Upper lobe of left lung (tissue), 4 donors: Measurements from ENCODE around the gene DRAXIN.

Source experiments
- EP300 ChIP-seq, 4 donors: sonication (generic); formaldehyde crosslinking; IDR thresholded peaks; one replicate each; pipeline ENCODE4 v1.5.1; 2017; ENCODE audit warnings: antibody characterized with exemption in 4 of 4, control low read depth in 2 of 4
- POLR2A ChIP-seq, 4 donors: fragments of 450-650 bp; IDR thresholded peaks; one replicate each; pipeline ENCODE4 v1.5.1; 2016 to 2017; ENCODE audit warnings: antibody characterized with exemption in 4 of 4, mild to moderate bottlenecking in 2 of 4
- TF ChIP-seq, protein P1 (sequence below), 6 experiments: fragments of 450-650 bp in 4 of 6; fragments of 200-600 bp in 2 of 6; sonication (generic) in 2 of 6; IDR thresholded peaks; one replicate each; pipeline ENCODE4 v1.5.1; 2016 to 2019; ENCODE audit warnings: antibody characterized with exemption in 6 of 6

DNA sequence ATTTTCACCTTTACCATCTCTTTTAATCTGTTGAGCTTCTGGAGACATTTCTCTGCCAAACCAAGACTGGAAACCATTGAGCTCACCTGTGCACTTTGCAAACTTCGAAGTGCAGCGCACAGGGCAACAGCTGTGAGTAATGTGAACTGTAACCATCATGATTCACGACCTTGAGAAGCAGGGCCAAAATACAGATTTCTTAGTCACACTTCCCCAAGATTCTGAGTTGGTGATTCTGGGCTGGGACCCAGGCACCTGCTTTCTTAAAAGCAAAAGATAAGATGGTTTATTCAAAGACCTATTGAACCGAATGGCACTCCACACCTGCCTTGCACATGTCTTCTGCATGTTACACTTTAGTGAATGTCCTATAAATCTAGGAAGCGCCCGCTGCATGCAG is 54.6 kb downstream of the DRAXIN start:
- TF ChIP-seq, protein P1, sequence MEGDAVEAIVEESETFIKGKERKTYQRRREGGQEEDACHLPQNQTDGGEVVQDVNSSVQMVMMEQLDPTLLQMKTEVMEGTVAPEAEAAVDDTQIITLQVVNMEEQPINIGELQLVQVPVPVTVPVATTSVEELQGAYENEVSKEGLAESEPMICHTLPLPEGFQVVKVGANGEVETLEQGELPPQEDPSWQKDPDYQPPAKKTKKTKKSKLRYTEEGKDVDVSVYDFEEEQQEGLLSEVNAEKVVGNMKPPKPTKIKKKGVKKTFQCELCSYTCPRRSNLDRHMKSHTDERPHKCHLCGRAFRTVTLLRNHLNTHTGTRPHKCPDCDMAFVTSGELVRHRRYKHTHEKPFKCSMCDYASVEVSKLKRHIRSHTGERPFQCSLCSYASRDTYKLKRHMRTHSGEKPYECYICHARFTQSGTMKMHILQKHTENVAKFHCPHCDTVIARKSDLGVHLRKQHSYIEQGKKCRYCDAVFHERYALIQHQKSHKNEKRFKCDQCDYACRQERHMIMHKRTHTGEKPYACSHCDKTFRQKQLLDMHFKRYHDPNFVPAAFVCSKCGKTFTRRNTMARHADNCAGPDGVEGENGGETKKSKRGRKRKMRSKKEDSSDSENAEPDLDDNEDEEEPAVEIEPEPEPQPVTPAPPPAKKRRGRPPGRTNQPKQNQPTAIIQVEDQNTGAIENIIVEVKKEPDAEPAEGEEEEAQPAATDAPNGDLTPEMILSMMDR (IDR thresholded peaks at IDR 0.05) = no peak
- no peak for TF ChIP-seq POLR2A (IDR thresholded peaks at IDR 0.05)
- TF ChIP-seq EP300 (IDR thresholded peaks at IDR 0.05) = no peak
